A549 (cell line): ENCODE measurements around the gene SMAD5. TPM values are rescaled to one million over a fixed set of nuclear protein-coding genes. Genes with fewer than 3 reads are reported as not detected.

Experiments used
- ATAC-seq, 2 experiments: fragments of 200-7000 bp in 1 of 2; fragments of >200 bp in 1 of 2; cut with Nextera tagmentation in 1 of 2; cut with Tn5 transposase in 1 of 2; 3 replicates each; pipeline versions ENCODE4 v1.8.0 to v1.9.1; 2018 to 2020; ENCODE audit warnings: mild to moderate bottlenecking in 1 of 2, moderate library complexity in 1 of 2
- CTCF ChIA-PET: fragments of 300-600 bp; sonication (Branson Sonifier 250); formaldehyde crosslinking; extraction: SDS; loops from one replicate; lab custom pipeline; 2021; ENCODE audit warnings: antibody characterized with exemption, inconsistent platforms; lab: Yijun Ruan, JAX
- POLR2A ChIA-PET: fragments of 350-600 bp; formaldehyde crosslinking; extraction: SDS; loops from one replicate; lab custom pipeline; 2021; ENCODE audit warnings: antibody characterized with exemption, inconsistent platforms; lab: Yijun Ruan, JAX
- DNase-seq, 2 experiments: peaks; one replicate each; pipeline versions ENCODE4 v3.0.0 to v3.0.0-alpha.2; 2011 to 2016; ENCODE audit warnings: low read depth in 1 of 2, low spot score in 1 of 2
- FAIRE-seq: peaks from 2 replicates; lab custom pipeline; 2011; peaks lifted over from hg19 to GRCh38; lab: Jason Lieb, UNC
- H3K27ac ChIP-seq, 2 experiments: fragments of >200 bp; sonication (Bioruptor Twin); formaldehyde crosslinking; 3 replicates each; pipeline ENCODE4 v1.5.1; 2016 to 2017
- H3K4me1 ChIP-seq: fragments of >200 bp; sonication (Bioruptor Twin); formaldehyde crosslinking; 3 replicates; pipeline ENCODE4 v1.6.1; 2016
- H3K4me2 ChIP-seq: fragments of >200 bp; sonication (Bioruptor Twin); formaldehyde crosslinking; 3 replicates; pipeline ENCODE4 v1.6.1; 2016
- H3K4me3 ChIP-seq: fragments of >200 bp; sonication (Bioruptor Twin); formaldehyde crosslinking; 3 replicates; pipeline ENCODE4 v1.5.1; 2016
- H3K9me3 ChIP-seq: fragments of >200 bp; sonication (Bioruptor Twin); formaldehyde crosslinking; 3 replicates; pipeline ENCODE4 v1.6.1; 2016
- BCL3 ChIP-seq: fragments of >200 bp; sonication (Bioruptor Twin); formaldehyde crosslinking; IDR thresholded peaks from 3 replicates; pipeline ENCODE4 v1.6.1; 2016
- CBX2 ChIP-seq: fragments of 200-600 bp; sonication (generic); IDR thresholded peaks from 2 replicates; pipeline ENCODE4 v1.6.1; 2016; ENCODE audit warnings: low read depth, mild to moderate bottlenecking, borderline replicate concordance
- CHD2 ChIP-seq: fragments of 150-350 bp; IDR thresholded peaks from 2 replicates; pipeline ENCODE4 v1.6.1; 2014; ENCODE audit warnings: low read length; ENCODE audit not compliant: partially characterized antibody
- CTCF ChIP-seq: fragments of >200 bp; sonication (Bioruptor Twin); formaldehyde crosslinking; IDR thresholded peaks from 3 replicates; pipeline ENCODE4 v1.5.1; 2016
- ESRRA ChIP-seq: fragments of 150-350 bp; IDR thresholded peaks from 2 replicates; pipeline ENCODE4 v1.6.1; 2014; ENCODE audit warnings: mild to moderate bottlenecking, low read length, borderline replicate concordance
- FOXS1 ChIP-seq: fragments of 250-450 bp; sonication (Bioruptor Pico); IDR thresholded peaks from 2 replicates; pipeline ENCODE4 v1.5.0; 2020; ENCODE audit warnings: mild to moderate bottlenecking, moderate library complexity
- HDAC2 ChIP-seq: fragments of 200-600 bp; sonication (generic); IDR thresholded peaks from 2 replicates; pipeline ENCODE4 v1.6.1; 2016
- HOXA7 ChIP-seq: fragments of 250-450 bp; sonication (Bioruptor Pico); IDR thresholded peaks from 2 replicates; pipeline ENCODE4 v1.5.0; 2020; ENCODE audit warnings: mild to moderate bottlenecking, moderate library complexity
- HOXB13 ChIP-seq: fragments of 250-450 bp; sonication (Bioruptor Pico); IDR thresholded peaks from 2 replicates; pipeline ENCODE4 v1.5.0; 2020; ENCODE audit warnings: low read depth, mild to moderate bottlenecking, moderate library complexity
- KDM1A ChIP-seq: fragments of 200-600 bp; sonication (generic); IDR thresholded peaks from 2 replicates; pipeline ENCODE4 v1.6.1; 2016; ENCODE audit warnings: low read depth, mild to moderate bottlenecking
- KDM5A ChIP-seq: fragments of 200-600 bp; sonication (generic); IDR thresholded peaks from 2 replicates; pipeline ENCODE4 v1.6.1; 2016; ENCODE audit warnings: antibody characterized with exemption, mild to moderate bottlenecking
- MAZ ChIP-seq: fragments of 150-350 bp; IDR thresholded peaks from 2 replicates; pipeline ENCODE4 v1.6.1; 2014; ENCODE audit warnings: antibody characterized with exemption, low read depth, low read length, borderline replicate concordance
- PHF8 ChIP-seq: fragments of 200-600 bp; sonication (generic); IDR thresholded peaks from 2 replicates; pipeline ENCODE4 v1.6.1; 2016; ENCODE audit warnings: low read depth, mild to moderate bottlenecking, antibody characterized with exemption, moderate library complexity, borderline replicate concordance
- POLR2A ChIP-seq: IDR thresholded peaks from 2 replicates; pipeline ENCODE4 v1.6.1; 2012; ENCODE audit warnings: mild to moderate bottlenecking, low read length
- RAD21 ChIP-seq, 2 experiments: fragments of >200 bp in 1 of 2; sonication (Bioruptor Twin) in 1 of 2; formaldehyde crosslinking in 1 of 2; IDR thresholded peaks in 1 of 2; conservative IDR thresholded peaks in 1 of 2; 2 replicates in 1 of 2; 3 replicates in 1 of 2; pipeline ENCODE4 v1.6.1; 2012 to 2018; ENCODE audit warnings: inconsistent platforms in 1 of 2
- RARB ChIP-seq: fragments of 250-450 bp; sonication (Bioruptor Pico); IDR thresholded peaks from 2 replicates; pipeline ENCODE4 v1.8.0; 2021; ENCODE audit warnings: mild to moderate bottlenecking, moderate library complexity
- RFX5 ChIP-seq: fragments of 450-650 bp; IDR thresholded peaks from 2 replicates; pipeline ENCODE4 v1.7.1; 2014; ENCODE audit warnings: antibody characterized with exemption, mild to moderate bottlenecking, moderate library complexity
- SMC3 ChIP-seq: fragments of >200 bp; sonication (Bioruptor Twin); formaldehyde crosslinking; IDR thresholded peaks from 3 replicates; pipeline ENCODE4 v1.6.1; 2018; ENCODE audit warnings: inconsistent platforms
- TFCP2L1 ChIP-seq: fragments of 250-450 bp; sonication (Bioruptor Pico); IDR thresholded peaks from 2 replicates; pipeline ENCODE4 v1.5.0; 2021; ENCODE audit warnings: mild to moderate bottlenecking
- TP53 ChIP-seq: fragments of 250-450 bp; sonication (Bioruptor Pico); IDR thresholded peaks from 2 replicates; pipeline ENCODE4 v1.5.0; 2021; ENCODE audit warnings: mild to moderate bottlenecking, moderate library complexity
- ZFP36 ChIP-seq: fragments of 450-650 bp; IDR thresholded peaks from 2 replicates; pipeline ENCODE4 v1.6.1; 2014; ENCODE audit warnings: borderline replicate concordance; ENCODE audit not compliant: partially characterized antibody
- WGBS: methylation state at CpG from one replicate; pipeline ENCODE4 v1.1.6; 2017; ENCODE audit errors: missing lambda C conversion rate; 5-methylcytosine and 5-hydroxymethylcytosine counted together
- polyA plus RNA-seq, 4 experiments: library from polyadenylated mRNA; depleted of rRNA in 3 of 4; stranded (reverse); fragments of >200 nt; fragmentation: RNase III in 1 of 4; extraction: RNeasy Plus Mini Kit Qiagen cat#74134 plus additional on column Dnase treatment in 1 of 4; gene quantifications; 2 replicates in 3 of 4; 3 replicates in 1 of 4; pipeline ENCODE4 v1.2.3, GENCODE V29; 2011 to 2017
- TF ChIP-seq, protein P1 (sequence below): fragments of 250-450 bp; sonication (Bioruptor Pico); IDR thresholded peaks from 2 replicates; pipeline ENCODE4 v1.5.0; 2021; ENCODE audit warnings: mild to moderate bottlenecking, moderate library complexity, borderline replicate concordance

SMAD5 gene
- polyA plus RNA-seq, 2 of the 4 experiments (the other 2 are of a cell fraction), result 17.1 to 101 TPM

- Histone ChIP-seq H3K27ac (no peak overlapping the region), H3K4me1 (no peaks in the 10 kb centered on the region), H3K9me3 (no peaks in the 10 kb centered on the region), H3K4me2 (no peak overlapping the region), H3K4me3 (no peak overlapping the region)
- ATAC-seq (no peak), FAIRE-seq (no peak), DNase-seq (no peak)
- TF ChIP-seq PHF8 (no peak), HOXA7 (no peak), HOXB13 (CRISPR knock-in tag) (no peak), RAD21 (conservative IDR thresholded peaks at IDR 0.05 in 1 of 2, IDR thresholded peaks at IDR 0.05 in 1 of 2) (no peak), ESRRA (no peak), CHD2 (no peak), CTCF (no peak), FOXS1 (CRISPR knock-in tag) (no peak)
- 91% methylated on average over 4 of the region's 4 CpGs for WGBS
- CTCF ChIA-PET, result no interaction called here
- POLR2A ChIA-PET, result no interaction called here
Measured at GRCh38 chr5:136166909-136167308, 34.3 kb downstream of the SMAD5 start.

GRCh38 chr5:136169218-136169617, 36.6 kb downstream of the SMAD5 start:
- no peak overlapping the region for H3K4me3 ChIP-seq
- 97% methylated on average over 3 of the region's 3 CpGs for WGBS
- TF ChIP-seq RARB (CRISPR knock-in tag), result no peak
- no peak for TF ChIP-seq HOXB13 (CRISPR knock-in tag)
- no peak for TF ChIP-seq RFX5
- no peak for TF ChIP-seq TFCP2L1 (CRISPR knock-in tag)
- no peak for TF ChIP-seq BCL3
- TF ChIP-seq TP53 (CRISPR knock-in tag), result no peak
- TF ChIP-seq ZFP36, result no peak
- no peak for TF ChIP-seq HDAC2
- TF ChIP-seq HOXA7, result no peak
- no peak for TF ChIP-seq RAD21 (conservative IDR thresholded peaks at IDR 0.05 in 1 of 2, IDR thresholded peaks at IDR 0.05 in 1 of 2)
- TF ChIP-seq KDM5A, result no peak
- TF ChIP-seq POLR2A, result no peak
- no peak for TF ChIP-seq CBX2
- H3K4me1 ChIP-seq, result no peaks in the 10 kb centered on the region
- ChIA-PET CTCF (interaction anchor here (0.6 to 0.9 kb wide), 3 partner anchors 224 to 286 kb away, joined by 3 read pairs; no protein-coding TSS in a partner anchor), POLR2A (no interaction called here)
- no peaks in the 10 kb centered on the region for H3K9me3 ChIP-seq
- H3K27ac ChIP-seq, result no peak overlapping the region
- FAIRE-seq (no peak), DNase-seq (no peak), ATAC-seq (no peak)
- H3K4me2 ChIP-seq, result no peak overlapping the region

- DNase-seq (peak; percentile 55 to 72), ATAC-seq (peak; percentile 96 to 97), FAIRE-seq (peak; percentile 95)
- Histone ChIP-seq H3K9me3 (no peaks in the 10 kb centered on the region), H3K4me1 (no peaks in the 10 kb centered on the region), H3K27ac (no peak overlapping the region), H3K4me3 (no peak overlapping the region), H3K4me2 (no peak overlapping the region)
- POLR2A ChIA-PET, result no interaction called here
- CTCF ChIA-PET, result interaction anchor here (0.6 to 2.9 kb wide), 55 partner anchors 9 to 1303 kb away, joined by 3 to 44 read pairs (median 4); partner anchors contain the start of genes IL9 and SMAD5
- no peak for TF ChIP-seq MAZ
- no peak for TF ChIP-seq KDM1A
- TF ChIP-seq CTCF, result peak; percentile 88
- peak; percentile 81 to 82 for TF ChIP-seq RAD21 (conservative IDR thresholded peaks at IDR 0.05 in 1 of 2, IDR thresholded peaks at IDR 0.05 in 1 of 2)
- no peak for TF ChIP-seq TFCP2L1 (CRISPR knock-in tag)
- TF ChIP-seq, protein P1, sequence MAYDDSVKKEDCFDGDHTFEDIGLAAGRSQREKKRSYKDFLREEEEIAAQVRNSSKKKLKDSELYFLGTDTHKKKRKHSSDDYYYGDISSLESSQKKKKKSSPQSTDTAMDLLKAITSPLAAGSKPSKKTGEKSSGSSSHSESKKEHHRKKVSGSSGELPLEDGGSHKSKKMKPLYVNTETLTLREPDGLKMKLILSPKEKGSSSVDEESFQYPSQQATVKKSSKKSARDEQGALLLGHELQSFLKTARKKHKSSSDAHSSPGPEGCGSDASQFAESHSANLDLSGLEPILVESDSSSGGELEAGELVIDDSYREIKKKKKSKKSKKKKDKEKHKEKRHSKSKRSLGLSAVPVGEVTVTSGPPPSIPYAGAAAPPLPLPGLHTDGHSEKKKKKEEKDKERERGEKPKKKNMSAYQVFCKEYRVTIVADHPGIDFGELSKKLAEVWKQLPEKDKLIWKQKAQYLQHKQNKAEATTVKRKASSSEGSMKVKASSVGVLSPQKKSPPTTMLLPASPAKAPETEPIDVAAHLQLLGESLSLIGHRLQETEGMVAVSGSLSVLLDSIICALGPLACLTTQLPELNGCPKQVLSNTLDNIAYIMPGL, result no peak
- peak; percentile 78 for TF ChIP-seq SMC3
- no peak for TF ChIP-seq POLR2A
- TF ChIP-seq HOXA7, result no peak
- no peak for TF ChIP-seq PHF8
- WGBS, result 92% methylated on average over 2 of the region's 2 CpGs
Measured at GRCh38 chr5:136174021-136174659, 41.5 kb downstream of the SMAD5 start.
